ENCODE data around the gene SH3PXD2B. TPM values are rescaled to one million over a fixed set of nuclear protein-coding genes. Genes with fewer than 3 reads are reported as not detected.

SH3PXD2B gene
- total RNA-seq, 1 experiment from 2014 or later, result 64.1 TPM

- Mint-ChIP-seq H3K36me3 (peaks cover 29% of the 10 kb centered on the region), H3K4me3 (no peak overlapping the region), H3K27me3 (ENCODE audit: low read depth) (no peaks in the 10 kb centered on the region), H3K4me1 (peaks cover 14% of the 10 kb centered on the region; the same call in 1 of the 2 replicates), H3K9me3 (no peaks in the 10 kb centered on the region; the same call in 1 of the 2 replicates), H3K27ac (peak overlapping the region; percentile 38; the same call in 1 of the 2 replicates)
- ATAC-seq, result no peak
- TF ChIP-seq CBFB (CRISPR knock-in tag; IDR thresholded peaks at IDR 0.05; ENCODE audit: low read depth) (no peak), MYBL2 (CRISPR knock-in tag; IDR thresholded peaks at IDR 0.05) (no peak), ARID4B (CRISPR knock-in tag; IDR thresholded peaks at IDR 0.05; ENCODE audit: borderline replicate concordance) (no peak), ZNF138 (CRISPR knock-in tag; conservative IDR thresholded peaks at IDR 0.05) (no peak), ZNF121 (CRISPR knock-in tag; IDR thresholded peaks at IDR 0.05) (no peak), NR2C2 (CRISPR knock-in tag; IDR thresholded peaks at IDR 0.05) (no peak)
- TF ChIP-seq, protein P1, sequence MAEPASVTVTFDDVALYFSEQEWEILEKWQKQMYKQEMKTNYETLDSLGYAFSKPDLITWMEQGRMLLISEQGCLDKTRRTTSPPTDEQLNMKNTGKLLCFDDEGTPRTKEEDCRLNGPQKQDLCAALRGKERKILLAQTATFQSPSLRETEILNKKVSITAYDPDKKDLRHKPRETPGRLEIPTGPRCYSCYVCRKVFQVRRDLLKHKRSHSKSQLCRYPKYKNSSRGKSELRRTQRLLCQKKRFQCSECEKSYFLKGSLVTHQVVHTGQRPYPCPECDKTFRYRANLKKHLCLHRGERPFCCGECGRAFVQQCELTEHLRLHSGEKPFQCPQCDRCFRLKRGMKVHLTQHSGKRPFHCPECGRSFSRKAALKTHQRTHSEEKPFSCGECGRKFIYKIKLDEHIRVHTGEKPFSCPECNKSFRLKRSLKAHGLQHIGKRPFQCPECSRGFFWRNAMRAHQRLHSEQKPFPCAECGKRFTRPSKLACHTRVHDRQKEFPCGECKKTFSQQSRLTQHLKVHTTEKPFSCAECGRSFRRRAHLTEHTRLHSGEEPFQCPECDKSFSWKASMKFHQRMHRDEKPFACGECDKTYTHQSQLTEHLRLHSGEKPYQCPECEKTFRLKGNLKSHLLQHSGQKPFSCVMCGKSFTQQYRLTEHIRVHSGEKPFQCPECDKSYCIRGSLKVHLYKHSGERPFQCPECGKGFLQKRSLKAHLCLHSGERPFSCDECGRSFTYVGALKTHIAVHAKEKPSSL (CRISPR knock-in tag; conservative IDR thresholded peaks at IDR 0.05), result no peak
- TF ChIP-seq, protein P2, sequence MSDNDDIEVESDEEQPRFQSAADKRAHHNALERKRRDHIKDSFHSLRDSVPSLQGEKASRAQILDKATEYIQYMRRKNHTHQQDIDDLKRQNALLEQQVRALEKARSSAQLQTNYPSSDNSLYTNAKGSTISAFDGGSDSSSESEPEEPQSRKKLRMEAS (CRISPR knock-in tag; IDR thresholded peaks at IDR 0.05), result no peak
- CTCF ChIA-PET, result interaction anchor here (1.5 kb wide), 1 partner anchor 48 kb away, joined by 4 read pairs; no protein-coding TSS in a partner anchor
- POLR2A ChIA-PET, result no interaction called here
- DNase-seq (ENCODE audit: low spot score), result no peak
These were observed 40.6 kb downstream of the SH3PXD2B start for GRCh38 chr5:172413601-172414171.

GRCh38 chr5:172412724-172413286 is 41.5 kb downstream of the SH3PXD2B start:
- no peak for DNase-seq (ENCODE audit: low spot score)
- no peak overlapping the region for H3K4me3 Mint-ChIP-seq
- H3K9me3 Mint-ChIP-seq, result no peaks in the 10 kb centered on the region; the same call in 1 of the 2 replicates
- ChIA-PET CTCF (no interaction called here), POLR2A (no interaction called here)
- H3K27ac Mint-ChIP-seq, result no peak overlapping the region
- peaks cover 23% of the 10 kb centered on the region for H3K36me3 Mint-ChIP-seq
- H3K4me1 Mint-ChIP-seq, result 0 out of 2 replicates have a peak, but pooled peaks cover 12% of the 10 kb centered on the region
- no peak for ATAC-seq
- TF ChIP-seq ZNF423 (CRISPR knock-in tag; IDR thresholded peaks at IDR 0.05), result no peak
- TF ChIP-seq, protein P3, sequence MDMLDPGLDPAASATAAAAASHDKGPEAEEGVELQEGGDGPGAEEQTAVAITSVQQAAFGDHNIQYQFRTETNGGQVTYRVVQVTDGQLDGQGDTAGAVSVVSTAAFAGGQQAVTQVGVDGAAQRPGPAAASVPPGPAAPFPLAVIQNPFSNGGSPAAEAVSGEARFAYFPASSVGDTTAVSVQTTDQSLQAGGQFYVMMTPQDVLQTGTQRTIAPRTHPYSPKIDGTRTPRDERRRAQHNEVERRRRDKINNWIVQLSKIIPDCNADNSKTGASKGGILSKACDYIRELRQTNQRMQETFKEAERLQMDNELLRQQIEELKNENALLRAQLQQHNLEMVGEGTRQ (CRISPR knock-in tag; IDR thresholded peaks at IDR 0.05), result no peak
- TF ChIP-seq EMX1 (CRISPR knock-in tag; IDR thresholded peaks at IDR 0.05), result no peak
- no peak for TF ChIP-seq AFF4 (CRISPR knock-in tag; IDR thresholded peaks at IDR 0.05; ENCODE audit: borderline replicate concordance)
- no peak for TF ChIP-seq ZNF219 (CRISPR knock-in tag; IDR thresholded peaks at IDR 0.05; ENCODE audit: borderline replicate concordance)
- TF ChIP-seq, protein P4, sequence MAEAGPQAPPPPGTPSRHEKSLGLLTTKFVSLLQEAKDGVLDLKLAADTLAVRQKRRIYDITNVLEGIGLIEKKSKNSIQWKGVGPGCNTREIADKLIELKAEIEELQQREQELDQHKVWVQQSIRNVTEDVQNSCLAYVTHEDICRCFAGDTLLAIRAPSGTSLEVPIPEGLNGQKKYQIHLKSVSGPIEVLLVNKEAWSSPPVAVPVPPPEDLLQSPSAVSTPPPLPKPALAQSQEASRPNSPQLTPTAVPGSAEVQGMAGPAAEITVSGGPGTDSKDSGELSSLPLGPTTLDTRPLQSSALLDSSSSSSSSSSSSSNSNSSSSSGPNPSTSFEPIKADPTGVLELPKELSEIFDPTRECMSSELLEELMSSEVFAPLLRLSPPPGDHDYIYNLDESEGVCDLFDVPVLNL (CRISPR knock-in tag; IDR thresholded peaks at IDR 0.05; ENCODE audit: borderline replicate concordance, low read depth), result no peak
- TF ChIP-seq FOXP1 (CRISPR knock-in tag; IDR thresholded peaks at IDR 0.05; ENCODE audit: borderline replicate concordance), result no peak
- no peak for TF ChIP-seq GABPB1 (CRISPR knock-in tag; IDR thresholded peaks at IDR 0.05)
- TF ChIP-seq ATF3 (CRISPR knock-in tag; conservative IDR thresholded peaks at IDR 0.05), result no peak
- no peak for TF ChIP-seq ZMAT4 (CRISPR knock-in tag; IDR thresholded peaks at IDR 0.05)
- no peak for TF ChIP-seq ZNF416 (CRISPR knock-in tag; IDR thresholded peaks at IDR 0.05)
- no peaks in the 10 kb centered on the region for H3K27me3 Mint-ChIP-seq (ENCODE audit: low read depth)
